HFF-Myc (cell line): ENCODE measurements around the gene CRYGD.
A peak's percentile ranks its signal among the peaks of the same experiment; 100 is the strongest.

Experiments used
- DNase-seq: peaks from one replicate; pipeline ENCODE4 v3.0.0-alpha.2; 2011; ENCODE audit warnings: low read depth; ENCODE audit errors: extremely low read depth
- H3K4me3 ChIP-seq: replicated peaks from 2 replicates; pipeline ENCODE4 v1.5.1; 2011; ENCODE audit warnings: low read depth, mild to moderate bottlenecking, control low read depth, low read length
- TF ChIP-seq, protein P1 (sequence below): IDR thresholded peaks from 2 replicates; pipeline ENCODE4 v1.5.1; 2012; ENCODE audit warnings: mild to moderate bottlenecking, low read depth, low read length, control low read depth; ENCODE audit errors: missing control alignments

CRYGD gene

DNA sequence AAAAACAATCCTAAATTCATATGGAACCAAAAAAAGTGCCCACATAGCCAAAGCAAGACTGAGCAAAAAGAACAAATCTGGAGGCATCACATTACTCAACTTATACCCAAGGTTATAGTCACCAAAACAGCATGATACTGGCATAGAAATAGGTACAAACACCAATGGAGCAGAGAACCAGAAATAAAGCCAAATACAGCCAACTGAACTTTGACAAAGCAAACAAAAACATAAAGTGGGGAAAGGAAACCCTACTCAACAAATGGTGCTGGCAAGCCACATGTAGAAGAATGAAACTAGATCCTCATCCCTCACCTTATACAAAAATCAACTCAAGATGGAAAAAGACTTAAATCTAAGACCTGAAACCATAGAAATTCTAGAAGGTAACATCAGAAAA, 40.5 kb downstream of the CRYGD start:
- no peak overlapping the region for H3K4me3 ChIP-seq
- TF ChIP-seq, protein P1, sequence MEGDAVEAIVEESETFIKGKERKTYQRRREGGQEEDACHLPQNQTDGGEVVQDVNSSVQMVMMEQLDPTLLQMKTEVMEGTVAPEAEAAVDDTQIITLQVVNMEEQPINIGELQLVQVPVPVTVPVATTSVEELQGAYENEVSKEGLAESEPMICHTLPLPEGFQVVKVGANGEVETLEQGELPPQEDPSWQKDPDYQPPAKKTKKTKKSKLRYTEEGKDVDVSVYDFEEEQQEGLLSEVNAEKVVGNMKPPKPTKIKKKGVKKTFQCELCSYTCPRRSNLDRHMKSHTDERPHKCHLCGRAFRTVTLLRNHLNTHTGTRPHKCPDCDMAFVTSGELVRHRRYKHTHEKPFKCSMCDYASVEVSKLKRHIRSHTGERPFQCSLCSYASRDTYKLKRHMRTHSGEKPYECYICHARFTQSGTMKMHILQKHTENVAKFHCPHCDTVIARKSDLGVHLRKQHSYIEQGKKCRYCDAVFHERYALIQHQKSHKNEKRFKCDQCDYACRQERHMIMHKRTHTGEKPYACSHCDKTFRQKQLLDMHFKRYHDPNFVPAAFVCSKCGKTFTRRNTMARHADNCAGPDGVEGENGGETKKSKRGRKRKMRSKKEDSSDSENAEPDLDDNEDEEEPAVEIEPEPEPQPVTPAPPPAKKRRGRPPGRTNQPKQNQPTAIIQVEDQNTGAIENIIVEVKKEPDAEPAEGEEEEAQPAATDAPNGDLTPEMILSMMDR = no peak
- no peak for DNase-seq

DNA sequence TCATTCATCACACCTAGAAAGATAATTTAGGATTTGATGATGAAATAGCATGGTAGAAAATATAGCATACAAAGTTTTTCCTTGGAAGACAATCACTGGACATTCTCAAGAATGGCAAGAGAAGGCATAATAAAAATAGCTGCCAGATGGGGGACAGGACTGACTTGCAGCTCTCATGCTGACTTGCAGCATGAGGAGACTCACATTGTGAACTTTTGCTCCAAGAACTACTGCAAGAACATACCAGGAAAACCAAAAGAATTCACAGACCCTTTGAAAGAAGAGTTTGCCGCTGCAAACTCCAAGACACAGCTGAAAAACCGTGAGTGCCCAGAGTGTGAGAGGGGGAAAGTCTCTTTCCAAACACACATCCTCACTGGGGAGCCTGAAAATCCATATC, 47.0 kb downstream of the CRYGD start:
- TF ChIP-seq, protein P1 = no peak
- DNase-seq = no peak
- no peak overlapping the region for H3K4me3 ChIP-seq

DNA sequence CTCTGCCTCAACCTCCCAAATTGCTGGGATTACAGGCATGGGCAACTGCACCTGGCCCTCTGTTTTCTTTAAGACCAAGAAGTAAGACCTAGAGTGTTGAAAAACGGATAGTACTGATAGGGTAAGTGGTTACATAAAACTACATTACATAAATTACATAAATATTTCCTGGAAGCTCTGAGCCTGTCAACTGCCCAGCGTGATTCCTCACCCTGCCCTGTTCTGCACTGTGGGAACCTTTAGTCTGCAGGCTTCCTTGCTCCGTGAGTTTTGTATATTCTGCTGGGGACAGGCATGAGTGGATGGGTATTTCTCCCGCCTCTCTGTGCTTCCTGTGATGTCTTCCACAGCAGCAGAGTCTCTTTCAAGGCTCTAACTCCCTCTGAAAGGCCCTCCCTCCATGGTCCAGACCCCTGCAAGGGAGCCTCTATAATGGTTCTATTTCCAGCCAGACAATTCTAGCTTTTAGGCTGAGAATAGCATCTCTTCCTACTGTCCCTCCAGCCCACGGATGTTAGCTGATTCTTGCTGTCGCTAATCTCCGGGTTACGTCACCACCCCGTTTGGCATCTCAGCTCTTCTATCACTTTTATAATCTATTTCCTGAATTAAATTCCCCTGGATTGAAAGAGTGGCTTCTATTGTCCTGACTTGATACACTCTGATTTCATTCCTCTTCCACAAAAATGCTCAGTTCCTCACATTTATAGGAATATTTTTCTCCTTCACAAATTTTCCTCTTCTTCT, 49.5 kb downstream of the CRYGD start:
- H3K4me3 ChIP-seq = no peak overlapping the region
- TF ChIP-seq, protein P1 = no peak
- no peak for DNase-seq

DNA sequence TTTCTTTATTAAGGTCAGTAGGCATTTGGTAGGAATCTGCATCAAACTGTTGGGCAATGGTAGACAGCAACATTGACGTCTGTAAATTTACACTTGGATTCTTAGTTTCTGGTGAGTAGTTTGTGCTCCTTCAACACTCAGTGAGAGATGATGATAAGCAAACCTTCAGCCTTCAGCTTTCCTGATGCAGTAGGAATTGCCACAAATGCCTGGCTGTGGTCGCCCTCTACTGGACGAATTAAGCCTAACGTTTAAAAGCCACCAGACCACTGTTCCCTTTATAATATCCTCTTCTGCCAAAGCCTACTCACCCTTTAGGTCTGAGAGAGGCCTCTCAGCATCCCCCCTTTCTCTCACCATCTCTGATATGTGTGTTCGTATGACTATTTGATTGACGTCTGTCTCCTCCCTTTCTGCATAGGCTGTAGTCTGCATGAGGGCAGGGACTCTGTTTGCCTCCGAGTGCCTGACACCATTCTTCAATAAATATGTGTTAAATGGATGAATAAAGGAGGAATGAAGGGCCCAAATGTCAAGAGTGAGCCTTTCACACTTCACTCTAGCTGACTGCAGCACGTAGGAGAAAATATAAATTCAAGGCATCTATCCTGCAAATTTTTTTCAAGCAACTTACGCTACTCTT, 52.0 kb downstream of the CRYGD start:
- TF ChIP-seq, protein P1 = peak; percentile 39
- DNase-seq = peak; percentile 56
- no peak overlapping the region for H3K4me3 ChIP-seq
